AG08396 (cell line): Measurements from ENCODE around the gene NOTUM.

Experiments used
- DNase-seq: peaks from one replicate; pipeline ENCODE4 v3.0.0; 2012; ENCODE audit warnings: low spot score, mixed read lengths

NOTUM gene

GRCh38 chr17:81935709-81936084 lies 25.3 kb downstream of the NOTUM start:
- no peak for DNase-seq

DNA sequence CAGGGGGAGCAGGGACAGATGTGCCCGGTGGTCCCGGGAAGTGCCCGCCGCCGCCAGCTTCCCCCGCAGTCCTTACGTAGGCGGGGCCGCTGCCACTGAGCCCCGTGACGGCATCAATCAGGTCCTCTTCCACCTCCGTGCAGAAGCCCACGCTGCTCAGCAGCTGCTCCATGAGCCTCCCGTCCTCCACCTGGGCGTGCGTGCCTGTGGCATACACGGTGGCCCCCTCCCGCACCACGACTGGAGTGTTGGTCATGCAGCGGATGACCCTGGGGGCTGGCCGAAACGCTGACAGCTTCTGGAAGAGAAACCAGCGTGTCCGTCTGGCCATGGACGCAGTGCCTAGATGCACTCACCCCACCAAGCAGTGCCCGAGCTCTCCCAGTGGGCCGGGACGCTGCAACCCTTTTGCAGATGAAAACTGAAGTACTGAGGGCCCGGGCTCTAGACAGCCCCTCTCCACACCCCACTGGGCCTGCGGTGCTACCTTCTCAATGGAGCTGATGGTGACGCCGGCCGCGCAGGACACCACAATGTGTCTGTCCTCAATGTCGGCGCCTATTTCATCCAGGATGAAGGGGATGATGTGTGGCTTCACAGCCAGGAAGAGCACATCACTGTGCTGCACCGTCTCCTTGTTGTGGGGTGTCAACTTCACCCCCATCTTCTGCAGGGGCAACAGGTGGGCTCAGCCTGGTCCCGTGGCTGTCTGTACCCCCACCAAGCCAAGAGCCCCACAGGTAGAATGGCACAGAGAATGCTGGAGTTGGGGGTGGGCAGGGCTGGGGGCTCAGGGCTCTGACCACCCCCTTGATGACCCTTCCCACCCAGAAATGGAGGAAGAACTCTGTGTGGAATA lies 25.9 kb downstream of the NOTUM start:
- no peak for DNase-seq

DNA sequence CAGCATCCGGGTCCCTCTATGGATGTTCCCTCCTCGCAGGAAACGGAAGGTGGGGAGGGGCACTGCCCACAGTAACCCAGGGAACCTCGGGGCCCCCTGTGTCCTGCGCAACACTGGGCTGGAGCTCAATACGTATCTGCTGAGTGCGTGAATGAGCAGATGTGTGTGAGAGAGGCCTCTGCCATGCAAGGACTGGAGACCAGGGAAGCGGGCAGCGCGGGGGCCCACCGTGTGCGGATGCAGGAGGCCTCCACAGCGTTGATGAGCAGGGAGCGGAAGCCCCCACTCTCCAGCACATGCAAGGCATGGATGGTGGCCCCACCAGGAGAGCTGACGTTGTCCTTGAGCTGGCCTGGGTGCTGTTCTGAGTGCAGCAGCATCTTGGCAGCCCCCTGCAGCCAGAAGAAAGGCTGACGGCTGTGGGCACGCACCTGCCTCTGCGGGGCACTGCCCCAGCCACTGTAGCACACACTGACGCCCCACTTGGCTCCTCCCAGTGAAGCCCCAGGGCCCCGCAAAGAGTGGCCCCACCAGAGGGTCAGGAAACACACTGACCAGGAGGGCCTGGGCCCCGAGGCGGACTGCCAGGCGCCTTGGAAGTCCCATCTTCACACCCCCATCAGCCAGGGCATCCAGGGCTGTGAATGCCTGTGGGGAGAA lies 26.8 kb downstream of the NOTUM start:
- DNase-seq, result no peak

DNA sequence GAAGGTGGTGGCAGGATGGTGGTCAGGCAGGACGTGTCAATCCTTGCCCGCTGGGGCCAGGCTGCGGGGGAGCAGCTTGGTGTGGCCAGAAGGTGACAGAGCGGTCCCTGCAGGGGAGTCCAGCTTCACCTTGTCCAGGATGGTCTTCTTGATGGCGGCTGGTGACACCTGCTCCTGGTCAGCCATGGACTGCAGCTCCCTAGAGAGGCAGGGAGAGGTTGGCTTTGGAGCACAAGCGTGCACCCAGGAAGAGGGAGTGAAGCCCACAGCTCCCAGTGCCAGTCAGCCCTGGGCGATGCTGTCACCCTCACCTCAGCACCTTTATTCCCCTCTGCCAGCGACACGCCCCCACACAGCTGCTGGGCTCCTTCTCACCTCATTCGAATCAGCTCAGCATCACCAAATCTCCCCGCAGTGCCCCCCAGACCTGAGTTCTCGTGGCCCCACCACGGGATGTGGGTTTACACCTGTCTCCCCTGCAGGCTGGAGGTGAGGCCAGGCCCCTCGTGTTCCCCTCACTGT lies 27.7 kb downstream of the NOTUM start:
- DNase-seq, result no peak

- no peak for DNase-seq
Observed at GRCh38 chr17:81932333-81932983, 28.5 kb downstream of the NOTUM start.

DNA sequence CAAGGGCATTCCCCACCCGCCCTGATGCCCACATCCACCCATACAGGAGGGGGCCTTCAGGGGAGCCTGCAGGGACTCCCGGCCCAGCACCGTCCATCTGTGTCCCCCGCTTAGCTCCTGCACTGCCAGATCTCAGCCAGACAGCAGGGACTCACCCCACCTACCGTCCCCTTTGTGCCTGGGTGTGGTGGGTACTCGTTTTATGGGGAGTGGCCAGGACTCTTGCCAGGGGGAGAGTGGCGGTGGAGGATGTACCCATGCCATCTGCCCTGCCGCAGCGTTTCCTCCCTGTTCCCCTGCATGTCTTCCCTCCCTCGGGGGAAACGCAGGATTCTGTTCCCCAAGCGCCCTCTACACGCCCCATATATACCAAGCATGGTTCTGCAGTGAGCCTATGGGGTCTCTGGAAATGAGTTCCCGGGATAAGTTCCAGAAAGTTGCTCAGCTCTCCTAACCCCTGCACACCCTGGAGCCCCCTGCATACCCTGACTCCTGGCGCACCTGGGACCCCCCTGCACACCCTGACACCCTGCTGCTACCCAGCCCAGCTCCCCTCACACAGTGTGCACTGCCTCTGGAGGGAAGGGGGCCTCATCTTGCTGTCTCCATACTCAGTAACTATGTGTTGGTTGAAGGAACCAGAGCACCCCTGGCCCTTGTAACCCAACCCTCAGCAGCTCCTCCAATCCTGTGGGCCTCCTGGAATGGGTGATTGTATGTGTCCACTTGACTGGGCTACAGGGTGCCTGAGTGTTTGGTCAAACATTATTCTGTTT lies 29.2 kb downstream of the NOTUM start:
- DNase-seq, result no peak

GRCh38 chr17:81931189-81931556 lies 29.8 kb downstream of the NOTUM start:
- DNase-seq, result no peak

DNA sequence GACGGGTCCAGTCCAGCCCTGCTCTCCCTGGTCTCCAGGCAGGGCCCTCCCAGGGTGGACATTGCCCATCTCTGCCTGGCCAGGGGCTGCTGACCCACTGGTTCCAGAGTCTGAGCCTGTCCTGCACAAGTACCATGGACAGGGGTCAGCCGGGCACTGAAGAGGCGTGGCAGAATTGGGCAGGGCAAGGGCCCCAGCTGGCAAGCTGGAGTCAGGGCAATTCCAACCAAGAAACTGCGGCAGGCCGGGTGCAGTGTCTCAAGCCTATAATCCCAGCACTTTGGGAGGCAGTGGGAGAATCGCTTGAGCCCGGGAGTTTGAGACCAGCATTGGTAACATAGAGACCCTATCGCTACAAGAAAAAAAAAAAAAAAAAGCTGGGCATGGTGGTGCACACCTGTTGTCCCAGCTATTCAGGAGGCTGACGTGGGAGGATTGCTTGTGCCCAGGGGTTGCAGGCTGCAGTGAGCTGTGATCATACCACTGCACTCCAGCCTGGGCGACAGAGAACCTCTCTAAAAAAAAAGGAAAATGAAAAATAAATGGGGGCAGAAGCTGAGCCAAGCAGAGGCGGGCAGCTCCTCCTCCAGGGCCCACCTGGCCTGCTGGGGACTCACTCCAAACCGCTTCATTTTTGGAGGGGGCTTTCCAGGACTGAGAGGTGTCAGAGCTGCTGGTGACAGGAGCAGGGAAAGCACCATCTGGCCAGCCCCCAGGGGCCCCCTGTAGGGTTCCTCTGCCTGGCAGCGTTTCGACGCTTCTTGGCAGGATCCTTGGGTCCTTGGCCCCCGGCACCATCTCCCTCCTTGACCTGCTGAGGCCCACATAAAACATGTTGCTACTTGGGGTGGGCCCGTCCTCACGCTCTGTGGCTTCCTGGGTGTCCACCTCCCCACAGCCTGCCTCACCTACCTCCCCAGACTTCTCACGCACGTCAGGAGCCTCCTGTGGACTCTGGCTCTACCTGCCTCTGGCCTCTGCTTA lies 30.6 kb downstream of the NOTUM start:
- no peak for DNase-seq

- DNase-seq, result no peak
Observed at GRCh38 chr17:81929253-81930141, 31.5 kb downstream of the NOTUM start.

- no peak for DNase-seq
Observed at GRCh38 chr17:81928544-81929252, 32.3 kb downstream of the NOTUM start.

DNA sequence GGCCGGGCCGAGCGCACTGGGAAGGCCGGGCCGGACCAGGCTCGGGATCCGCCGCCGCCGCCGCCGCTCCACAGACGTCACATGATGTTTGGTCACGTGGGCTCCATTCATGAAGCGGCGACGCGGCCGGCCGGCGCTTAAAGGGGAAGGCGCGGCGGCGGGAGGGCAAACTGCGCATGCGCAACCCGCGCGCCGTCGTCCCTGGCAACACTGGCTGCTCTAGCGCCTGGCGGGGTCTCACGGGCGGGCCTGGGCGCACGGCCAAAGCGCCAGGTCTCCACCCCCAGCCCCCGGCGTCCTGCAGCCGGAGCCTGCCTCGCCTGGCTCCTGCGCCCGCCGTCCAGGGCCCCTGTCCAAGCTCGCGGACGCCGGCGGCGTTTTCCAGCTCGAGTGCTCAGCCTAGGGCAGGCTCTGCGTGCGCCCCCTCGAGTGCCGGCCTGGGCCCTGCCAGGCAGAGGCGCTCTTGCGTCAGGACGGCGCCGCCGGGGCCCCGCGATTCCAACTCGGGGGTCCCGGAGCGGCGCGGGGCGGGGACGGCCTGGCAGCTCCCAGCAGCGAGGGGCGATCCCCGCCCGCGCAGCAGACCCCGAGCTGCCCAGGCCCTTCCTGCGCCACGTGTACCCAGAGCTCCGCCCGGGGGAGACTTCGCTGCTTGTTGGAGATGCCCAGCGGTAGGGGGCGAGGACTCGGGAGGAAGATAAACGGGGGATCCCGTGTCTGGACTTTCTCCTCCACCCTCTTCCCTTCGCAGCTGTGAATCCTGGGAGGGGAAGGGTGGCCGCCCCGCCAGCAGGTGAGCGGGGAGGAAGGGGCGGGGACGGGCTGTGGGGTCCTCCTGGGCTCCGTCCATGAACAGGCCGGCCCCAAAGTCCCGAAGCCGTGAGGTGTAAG lies 33.1 kb downstream of the NOTUM start, which contains the start of gene MAFG:
TSS of gene MAFG (minus strand) at position 83 of the 891 bp plus-strand sequence. CDS start 4,550 bp downstream, outside the sequence.
- peak; percentile 99 for DNase-seq

GRCh38 chr17:81927152-81927652 lies 33.8 kb downstream of the NOTUM start:
- DNase-seq, result no peak

DNA sequence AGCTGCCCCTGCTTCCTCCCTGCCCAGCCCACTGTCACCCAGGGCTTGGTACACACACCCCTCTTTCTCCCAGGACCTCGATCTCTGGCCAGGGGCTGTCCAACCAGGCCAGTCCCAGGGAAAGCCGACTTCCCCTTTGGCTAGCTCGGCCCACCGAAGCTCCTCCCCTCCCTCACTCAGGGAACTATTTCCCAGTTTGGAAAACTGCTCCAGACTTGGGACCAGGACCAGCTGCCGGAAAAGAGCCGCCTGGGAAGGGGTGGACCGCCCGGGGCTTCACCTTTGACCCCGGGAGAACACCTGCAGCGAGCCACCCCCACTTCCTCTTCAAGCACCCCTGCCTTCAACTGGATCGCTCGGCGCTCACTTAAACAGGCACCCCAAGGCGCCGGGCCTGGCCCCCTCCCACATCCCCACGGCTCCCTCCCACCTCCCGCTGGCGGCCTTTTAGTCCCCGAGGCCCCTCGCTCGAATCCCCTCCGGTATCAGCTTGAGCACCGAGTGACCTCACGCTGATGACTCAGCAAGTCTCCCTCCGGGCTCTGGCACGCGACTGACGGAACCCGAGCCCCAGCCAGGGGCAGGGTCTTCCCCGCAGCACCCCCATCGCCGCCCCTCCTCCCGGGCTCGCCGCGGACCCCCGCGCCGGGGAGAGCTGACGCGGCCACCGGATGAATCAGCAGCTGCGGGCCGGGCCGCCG lies 34.4 kb downstream of the NOTUM start:
- peak; percentile 89 for DNase-seq

GRCh38 chr17:81925860-81926450 lies 35.0 kb downstream of the NOTUM start:
- DNase-seq, result no peak

GRCh38 chr17:81924557-81925532 lies 36.1 kb downstream of the NOTUM start:
- no peak for DNase-seq
